GM12865 (cell line): ENCODE results near the gene TMEM131L.

Experiments used
- DNase-seq: peaks from one replicate; pipeline ENCODE4 v3.0.0; 2010; ENCODE audit warnings: low read depth
- H3K4me3 ChIP-seq: 2 replicates; pipeline ENCODE4 v1.5.1; 2011; ENCODE audit warnings: mild to moderate bottlenecking, low read depth, low read length, control low read depth
- CTCF ChIP-seq: IDR thresholded peaks from 2 replicates; pipeline ENCODE4 v1.5.1; 2011; ENCODE audit warnings: low read length, control low read depth, low read depth, inconsistent platforms; ENCODE audit not compliant: insufficient read depth; ENCODE audit errors: missing control alignments

TMEM131L gene

GRCh38 chr4:153509724-153510123 is 43.6 kb downstream of the TMEM131L start:
- no peak for TF ChIP-seq CTCF
- no peak for DNase-seq
- H3K4me3 ChIP-seq: no peak overlapping the region

GRCh38 chr4:153510252-153511001 is 44.3 kb downstream of the TMEM131L start:
- TF ChIP-seq CTCF: no peak
- DNase-seq: no peak
- no peak overlapping the region for H3K4me3 ChIP-seq

GRCh38 chr4:153511104-153511503 is 44.9 kb downstream of the TMEM131L start:
- no peak overlapping the region for H3K4me3 ChIP-seq
- no peak for TF ChIP-seq CTCF
- no peak for DNase-seq

GRCh38 chr4:153512162-153512852 is 46.1 kb downstream of the TMEM131L start:
- TF ChIP-seq CTCF: no peak
- DNase-seq: no peak
- H3K4me3 ChIP-seq: no peak overlapping the region

GRCh38 chr4:153512952-153513500 is 46.9 kb downstream of the TMEM131L start:
- peak overlapping the region; percentile 17; the same call in 1 of the 2 replicates for H3K4me3 ChIP-seq
- TF ChIP-seq CTCF: no peak
- no peak for DNase-seq

GRCh38 chr4:153513596-153513995 is 47.4 kb downstream of the TMEM131L start:
- H3K4me3 ChIP-seq: no peak overlapping the region
- TF ChIP-seq CTCF: no peak
- DNase-seq: no peak
